ENCODE results near the gene TPP1.

- TF ChIP-seq CTCF (IDR thresholded peaks at IDR 0.05 in 8 of 11, conservative IDR thresholded peaks at IDR 0.05 in 3 of 11) (no peak), POLR2A (IDR thresholded peaks at IDR 0.05) (no peak), POLR2AphosphoS5 (IDR thresholded peaks at IDR 0.05) (peak in 1 of 3 donors; percentile 18)
These were observed 4.5 kb upstream of the TPP1 start for GRCh38 chr11:6623391-6624363.
